Adipose tissue (tissue), 3 donors: Measurements from ENCODE around the gene TRAPPC3L. TPM values are rescaled to one million over a fixed set of nuclear protein-coding genes. Genes with fewer than 3 reads are reported as not detected.
"Not testable (repeated sequence)": the region's sequence is repeated elsewhere in the genome, so short reads cannot be mapped to it uniquely, and the experiment has no call there.

ENCODE experiments used
- H3K27ac ChIP-seq: one replicate; pipeline ENCODE4 v1.5.1; 2013; ENCODE audit warnings: low read depth, low read length
- WGBS, 3 donors: extraction: QIAGEN DNeasy Blood & Tissue Kit; methylation state at CpG; one replicate each; pipeline ENCODE4 v1.1.7; 2013; 5-methylcytosine and 5-hydroxymethylcytosine counted together
- polyA plus RNA-seq, 3 donors: library from polyadenylated mRNA; stranded (reverse); fragments of 200-250 nt; gene quantifications; one replicate each; pipeline ENCODE4 v1.2.3, GENCODE V29; 2013
- donor health status: healthy with polysubstance abuse.
- donor health status: Bipolar disorder and iron deficiency.
- donor health status: healthy.

TRAPPC3L gene
- polyA plus RNA-seq, 3 donors = 0.02 to 0.45 (median 0.06) TPM

DNA sequence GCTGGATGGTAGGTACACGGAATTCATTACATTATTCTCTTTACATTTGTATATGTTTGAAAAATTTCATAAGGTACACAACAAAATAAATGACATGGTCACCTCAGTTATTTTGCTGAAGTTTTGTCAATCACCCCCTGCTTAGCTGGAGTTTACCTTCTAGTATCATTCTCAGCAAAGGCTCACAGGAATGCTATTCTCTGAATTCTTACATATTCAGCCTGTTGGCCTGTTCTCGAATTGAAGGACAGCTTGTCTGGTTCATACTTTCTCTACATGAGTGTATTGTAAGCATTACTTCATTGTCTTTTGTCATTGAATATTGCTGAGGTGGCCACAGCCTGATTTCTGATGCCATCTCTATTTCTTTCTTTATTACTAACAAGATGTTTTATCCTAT is 21.2 kb downstream of the TRAPPC3L start:
- WGBS, 3 donors = 83 to 93% (median 88%) methylated on average over 2 of the region's 2 CpGs
- no peak overlapping the region for H3K27ac ChIP-seq

DNA sequence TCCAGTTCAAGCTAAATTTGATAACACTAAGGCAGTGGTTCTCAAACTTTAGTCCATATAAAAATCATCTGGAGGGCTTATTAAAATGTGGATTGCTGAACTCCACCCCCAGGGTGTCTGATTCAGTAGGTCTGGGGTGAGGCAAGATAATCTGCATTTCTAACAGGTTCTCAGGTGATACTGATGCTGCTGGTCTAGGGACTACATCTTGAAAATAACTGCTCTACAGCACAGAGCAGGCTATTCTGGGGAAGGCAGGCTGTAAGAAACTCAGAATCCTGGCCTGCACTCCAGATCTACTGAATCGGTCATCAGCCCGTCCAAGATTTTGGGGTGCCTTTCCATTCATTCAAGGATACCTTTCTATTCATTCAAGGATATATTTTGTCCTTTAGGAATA is 22.6 kb downstream of the TRAPPC3L start:
- 77 to 96% (median 94%) methylated on average over 2 of the region's 2 CpGs for WGBS, 3 donors
- H3K27ac ChIP-seq = no peak overlapping the region

DNA sequence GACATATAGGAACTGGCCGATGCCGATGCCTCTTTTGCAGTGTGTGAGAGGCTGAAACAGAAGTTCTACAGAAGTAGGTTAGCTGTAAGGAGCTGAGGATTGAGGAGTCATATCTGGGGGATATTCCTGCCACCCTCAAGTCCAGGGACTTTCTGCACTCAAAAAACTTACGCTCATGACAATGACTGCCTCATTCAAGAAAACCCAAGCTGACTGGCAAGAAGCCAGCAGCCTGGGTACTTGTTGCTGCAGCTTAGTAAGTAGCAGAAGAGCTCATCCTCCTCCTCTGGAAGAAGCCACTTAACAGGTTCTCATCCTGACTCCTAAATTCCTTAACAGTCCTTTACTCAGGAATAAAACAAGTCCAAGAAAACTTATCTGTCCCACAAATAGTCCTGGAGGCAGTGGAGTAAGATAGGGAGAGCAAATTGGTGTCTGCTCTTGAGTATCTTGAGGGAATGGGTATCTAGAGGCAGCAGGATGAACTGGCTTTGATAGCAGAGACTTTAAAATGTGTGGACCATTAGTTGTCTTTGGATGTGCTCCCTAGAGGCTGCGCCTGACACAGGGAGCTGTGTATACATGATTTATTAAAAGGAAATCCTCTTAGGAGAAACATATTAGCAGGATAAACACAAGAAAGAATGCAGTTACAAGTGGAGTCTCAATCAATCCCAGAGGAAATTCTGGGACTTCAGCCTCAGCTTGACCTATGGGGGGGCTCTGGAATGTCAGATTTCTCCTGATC is 26.7 kb downstream of the TRAPPC3L start:
- no peak overlapping the region for H3K27ac ChIP-seq
- WGBS, 3 donors = 81 to 94% (median 82%) methylated on average over 4 of the region's 4 CpGs

DNA sequence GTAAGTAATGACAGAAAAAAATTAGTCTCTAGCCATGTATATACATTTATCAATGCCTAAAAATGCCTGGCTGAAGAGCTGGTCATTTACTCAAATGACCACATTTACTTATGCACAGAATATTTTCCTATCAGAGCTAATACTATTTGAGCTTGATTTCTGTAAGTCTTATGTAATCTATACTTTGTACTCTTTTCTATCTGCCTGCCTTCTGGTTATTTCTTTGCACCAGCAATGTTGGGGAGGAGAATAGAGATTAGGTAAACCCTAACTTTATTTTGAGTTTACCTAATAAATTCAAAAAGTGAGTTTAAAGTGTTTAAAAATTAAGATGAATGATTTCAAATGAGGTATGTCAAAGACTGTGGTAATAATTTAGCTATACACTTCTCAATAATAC is 30.3 kb downstream of the TRAPPC3L start:
- no peak overlapping the region for H3K27ac ChIP-seq

DNA sequence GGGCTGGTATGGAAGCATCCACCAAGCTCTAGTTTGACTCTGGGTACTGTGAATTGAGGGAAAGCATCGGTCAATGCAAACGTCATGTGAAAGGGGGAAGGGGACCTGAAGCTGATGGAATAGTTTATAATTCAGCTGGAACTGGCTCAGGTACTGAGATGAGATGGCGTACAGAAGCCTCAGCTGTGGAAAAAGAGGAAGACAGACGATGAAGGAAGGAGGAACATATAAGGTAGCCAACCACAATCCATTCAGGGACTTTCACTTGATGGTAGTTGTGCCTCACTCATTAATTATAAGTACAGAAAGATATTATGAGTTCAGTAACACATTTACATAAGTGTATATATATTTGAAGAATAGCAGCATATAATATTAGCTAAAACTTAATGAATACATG is 31.4 kb downstream of the TRAPPC3L start:
- no peak overlapping the region for H3K27ac ChIP-seq
- 65 to 80% (median 75%) methylated on average over 4 of the region's 4 CpGs for WGBS, 3 donors

GRCh38 chr6:116513224-116513875 is 32.1 kb downstream of the TRAPPC3L start:
- 88 to 90% (median 90%) methylated on average over 2 of the region's 2 CpGs for WGBS, 3 donors
- no peak overlapping the region for H3K27ac ChIP-seq

DNA sequence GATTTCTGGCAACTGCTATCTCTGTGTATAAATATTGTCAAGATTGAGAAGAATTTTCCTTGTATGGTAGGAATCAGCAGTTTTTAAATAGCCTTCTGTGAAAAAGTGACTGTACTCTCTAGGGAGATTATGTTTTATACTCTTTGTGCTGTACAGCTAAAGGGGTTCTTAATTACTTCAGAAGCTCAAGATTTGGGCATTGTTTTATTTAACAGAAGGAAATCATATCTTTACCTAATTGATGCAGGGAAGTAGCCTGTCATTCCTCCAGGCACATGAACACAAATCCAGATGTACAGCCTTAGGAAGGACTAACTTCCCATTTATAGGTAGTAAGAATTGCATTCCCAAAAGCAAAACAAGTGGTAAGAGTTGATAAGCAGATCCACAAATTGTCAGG is 32.8 kb downstream of the TRAPPC3L start:
- no peak overlapping the region for H3K27ac ChIP-seq

- H3K27ac ChIP-seq = no peak overlapping the region
- WGBS, 3 donors = 32 to 67% (median 50%) methylated on average over 4 of the region's 4 CpGs
Observed at GRCh38 chr6:116512111-116512559, 33.3 kb downstream of the TRAPPC3L start.

- WGBS, 3 donors = 32 to 54% (median 46%) methylated on average over 10 of the region's 10 CpGs
- no peak within 1 kb of the TSS for H3K27ac ChIP-seq
Observed at GRCh38 chr6:116511424-116512110, 33.9 kb downstream of the TRAPPC3L start, which contains the start of gene CALHM5. TSS of gene CALHM5 (plus strand) at chr6:116511639. CDS start at chr6:116511697, 58 bp downstream.

- H3K27ac ChIP-seq = no peak overlapping the region
Observed at GRCh38 chr6:116508527-116508926, 37.0 kb downstream of the TRAPPC3L start.

DNA sequence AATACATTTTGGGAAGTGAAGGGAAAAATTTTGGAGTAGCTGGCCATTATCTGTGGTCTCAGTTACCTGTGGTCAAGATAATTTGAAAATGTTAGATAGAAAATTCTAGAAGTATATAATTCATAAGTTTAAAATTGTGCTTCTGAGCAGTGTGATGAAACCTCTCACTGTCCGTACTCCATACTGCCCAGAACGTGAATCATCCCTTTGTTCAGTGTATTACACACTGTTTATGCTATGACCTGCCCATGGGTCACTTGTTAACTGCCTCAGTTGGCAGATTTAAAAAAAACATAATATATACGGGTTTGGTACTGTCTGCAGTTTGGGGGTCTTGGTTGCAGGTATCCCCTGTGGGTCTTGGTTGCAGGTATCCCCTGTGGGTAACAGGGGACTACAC is 38.2 kb downstream of the TRAPPC3L start:
- WGBS, 3 donors = 83 to 91% (median 89%) methylated on average over 3 of the region's 3 CpGs
- no peak overlapping the region for H3K27ac ChIP-seq

- WGBS, 3 donors = 63 to 78% (median 63%) methylated on average over 9 of the region's 9 CpGs
- no peak overlapping the region for H3K27ac ChIP-seq
Observed at GRCh38 chr6:116500969-116501433, 44.5 kb downstream of the TRAPPC3L start.

GRCh38 chr6:116497113-116497676 is 48.3 kb downstream of the TRAPPC3L start:
- 59 to 71% (median 64%) methylated on average over 3 of the region's 3 CpGs for WGBS, 3 donors
- H3K27ac ChIP-seq = no peak overlapping the region

DNA sequence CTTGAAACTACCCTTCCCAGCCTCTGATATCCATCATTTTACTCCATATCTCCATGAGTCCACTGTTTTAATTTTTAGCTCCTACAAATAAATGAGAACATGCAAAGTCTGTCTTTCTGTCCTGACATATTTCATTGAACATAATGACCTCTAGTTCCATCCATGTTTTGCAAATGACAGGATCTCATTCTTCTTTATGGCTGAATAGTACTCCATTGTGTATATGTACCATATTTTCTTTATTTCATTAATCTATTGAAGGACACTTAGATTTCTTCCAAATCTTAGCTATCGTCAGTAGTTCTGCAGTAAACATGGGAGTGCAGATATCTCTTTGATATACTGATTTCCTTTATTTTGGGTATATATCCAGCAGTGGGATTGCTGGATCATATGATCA is 50.3 kb downstream of the TRAPPC3L start:
- not testable (repeated sequence) for H3K27ac ChIP-seq
- 86 to 97% (median 97%) methylated on average over 1 of the region's 1 CpG for WGBS, 3 donors

GRCh38 chr6:116492331-116493067 is 53.0 kb downstream of the TRAPPC3L start:
- 55 to 76% (median 58%) methylated on average over 6 of the region's 6 CpGs for WGBS, 3 donors
- no peak overlapping the region for H3K27ac ChIP-seq

DNA sequence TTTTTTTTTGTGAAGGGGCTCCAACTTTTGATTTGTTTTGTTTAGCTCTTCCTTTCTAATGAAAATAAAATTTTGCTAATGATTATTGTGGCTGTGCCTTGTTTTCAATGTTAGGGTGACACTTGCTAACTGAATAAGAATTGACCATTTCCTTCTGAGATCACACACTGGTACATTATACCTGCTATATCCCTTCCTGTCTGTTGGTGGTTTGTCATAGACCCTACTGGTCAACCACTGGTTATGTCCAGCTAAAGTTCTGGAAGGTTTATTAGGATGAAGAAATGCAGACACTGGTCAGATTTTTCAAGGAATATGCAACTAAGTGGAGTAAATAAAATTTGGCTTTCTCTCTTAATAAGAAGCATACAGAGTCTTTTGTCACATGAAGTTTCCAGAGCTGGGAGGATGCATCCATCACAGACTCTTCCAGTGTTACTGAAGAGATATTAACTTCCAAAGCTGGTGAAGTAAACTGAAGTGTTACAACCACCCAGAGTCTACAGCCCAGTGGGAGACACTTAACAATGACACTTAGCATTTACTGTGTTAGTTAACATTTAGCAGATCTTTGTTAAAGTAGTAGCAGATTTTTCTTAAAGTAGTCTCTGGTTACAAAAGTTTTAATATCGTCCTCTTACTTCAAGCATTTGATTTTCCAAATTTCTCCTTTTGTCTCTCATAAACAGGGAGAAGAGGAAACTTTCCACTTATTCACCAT is 53.7 kb downstream of the TRAPPC3L start:
- 71 to 91% (median 78%) methylated on average over 1 of the region's 1 CpG for WGBS, 3 donors
- no peak overlapping the region for H3K27ac ChIP-seq

- H3K27ac ChIP-seq = no peak overlapping the region
Observed at GRCh38 chr6:116485559-116486184, 59.8 kb downstream of the TRAPPC3L start.

More at GRCh38 chr6:116485559-116486184, 59.8 kb downstream of the TRAPPC3L start:
- 64 to 81% (median 66%) methylated on average over 5 of the region's 5 CpGs for WGBS, 3 donors
